ENCODE results near the gene CAB39. TPM values are rescaled to one million over a fixed set of nuclear protein-coding genes. Genes with fewer than 3 reads are reported as not detected.

The CAB39 gene
- polyA plus RNA-seq, 1 donor (not counting 4 experiments of a cell fraction or from before 2014, with no cell fraction given), result 120 TPM

GRCh38 chr2:230862292-230862691 lies 149.7 kb downstream of the CAB39 start:
- no peak overlapping the region for H3K9ac ChIP-seq (ENCODE audit: control insufficient read depth, extremely low read depth, insufficient read depth, low read length)
- no peaks in the 10 kb centered on the region for H4K20me1 ChIP-seq (ENCODE audit: control insufficient read depth, extremely low read depth, insufficient read depth, low read length)
- H2AFZ ChIP-seq (ENCODE audit: control insufficient read depth, low read length), result no peak overlapping the region
- dilution Hi-C loops (cut with MboI; ENCODE audit: extremely low pct_ligation_motif_present, low sequenced_read_pairs), result no loop called here
- H3K79me2 ChIP-seq (ENCODE audit: control insufficient read depth, insufficient read depth, low read length), result no peaks in the 10 kb centered on the region
- no peaks in the 10 kb centered on the region for H3K36me3 ChIP-seq (ENCODE audit: control insufficient read depth in 2 of 2, extremely low read depth in 1 of 2, insufficient read depth in 2 of 2, low read length in 2 of 2)
- H3K9me3 ChIP-seq (ENCODE audit: control insufficient read depth, low read depth, low read length), result no peaks in the 10 kb centered on the region
- H3K9me1 ChIP-seq (ENCODE audit: control insufficient read depth, extremely low read depth, insufficient read depth, low read length), result no peaks in the 10 kb centered on the region
- no peak overlapping the region for H3K27ac ChIP-seq (ENCODE audit: control insufficient read depth, insufficient read depth, low read length)
- peaks cover 7% of the 10 kb centered on the region for H3K4me1 ChIP-seq (ENCODE audit: control insufficient read depth, extremely low read depth, insufficient read depth, low read length)
- FAIRE-seq (no peak), DNase-seq (ENCODE audit: low read depth, low spot score) (no peak)
- H3K4me3 ChIP-seq (ENCODE audit: control insufficient read depth in 2 of 3, extremely low read depth in 1 of 3, insufficient read depth in 2 of 3, low read depth in 1 of 3, low read length in 3 of 3), result no peak overlapping the region
- no peak for TF ChIP-seq EZH2 (IDR thresholded peaks at IDR 0.05; ENCODE audit: low read length)
- TF ChIP-seq, protein P1, sequence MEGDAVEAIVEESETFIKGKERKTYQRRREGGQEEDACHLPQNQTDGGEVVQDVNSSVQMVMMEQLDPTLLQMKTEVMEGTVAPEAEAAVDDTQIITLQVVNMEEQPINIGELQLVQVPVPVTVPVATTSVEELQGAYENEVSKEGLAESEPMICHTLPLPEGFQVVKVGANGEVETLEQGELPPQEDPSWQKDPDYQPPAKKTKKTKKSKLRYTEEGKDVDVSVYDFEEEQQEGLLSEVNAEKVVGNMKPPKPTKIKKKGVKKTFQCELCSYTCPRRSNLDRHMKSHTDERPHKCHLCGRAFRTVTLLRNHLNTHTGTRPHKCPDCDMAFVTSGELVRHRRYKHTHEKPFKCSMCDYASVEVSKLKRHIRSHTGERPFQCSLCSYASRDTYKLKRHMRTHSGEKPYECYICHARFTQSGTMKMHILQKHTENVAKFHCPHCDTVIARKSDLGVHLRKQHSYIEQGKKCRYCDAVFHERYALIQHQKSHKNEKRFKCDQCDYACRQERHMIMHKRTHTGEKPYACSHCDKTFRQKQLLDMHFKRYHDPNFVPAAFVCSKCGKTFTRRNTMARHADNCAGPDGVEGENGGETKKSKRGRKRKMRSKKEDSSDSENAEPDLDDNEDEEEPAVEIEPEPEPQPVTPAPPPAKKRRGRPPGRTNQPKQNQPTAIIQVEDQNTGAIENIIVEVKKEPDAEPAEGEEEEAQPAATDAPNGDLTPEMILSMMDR (optimal IDR thresholded peaks at IDR 0.05 in 1 of 3, IDR thresholded peaks at IDR 0.05 in 1 of 3, conservative IDR thresholded peaks at IDR 0.05 in 1 of 3; ENCODE audit: extremely low read depth in 1 of 3, insufficient read depth in 2 of 3, low read length in 3 of 3), result no peak
- peaks cover 25% of the 10 kb centered on the region for H3K27me3 ChIP-seq (ENCODE audit: control insufficient read depth, extremely low read depth, insufficient read depth, low read length)
- H3K4me2 ChIP-seq (ENCODE audit: control insufficient read depth, extremely low read depth, insufficient read depth, low read depth, low read length), result no peak overlapping the region

DNA sequence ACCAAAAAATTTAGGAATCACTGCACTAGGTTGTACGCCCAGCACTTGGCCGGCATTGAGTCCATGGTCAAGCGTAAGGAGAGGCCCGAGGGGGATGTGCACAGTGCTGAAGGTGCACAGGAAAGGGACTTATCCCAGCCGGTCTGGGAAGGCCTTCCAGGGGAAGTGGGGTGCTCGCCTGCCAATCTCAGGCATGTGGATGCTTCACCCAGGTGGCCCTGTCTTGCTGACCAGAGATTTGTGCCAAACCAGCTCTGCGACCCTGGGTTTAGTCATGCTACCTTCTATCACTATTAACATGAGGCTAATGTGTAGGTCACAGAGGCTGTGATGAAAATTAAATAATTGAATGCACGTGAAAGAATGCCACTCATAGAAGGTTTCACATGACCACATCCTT lies 150.4 kb downstream of the CAB39 start:
- H3K9ac ChIP-seq (ENCODE audit: control insufficient read depth, extremely low read depth, insufficient read depth, low read length), result no peak overlapping the region
- no peak overlapping the region for H3K4me2 ChIP-seq (ENCODE audit: control insufficient read depth, extremely low read depth, insufficient read depth, low read depth, low read length)
- dilution Hi-C loops (cut with MboI; ENCODE audit: extremely low pct_ligation_motif_present, low sequenced_read_pairs), result no loop called here
- peaks cover 25% of the 10 kb centered on the region for H3K27me3 ChIP-seq (ENCODE audit: control insufficient read depth, extremely low read depth, insufficient read depth, low read length)
- H3K79me2 ChIP-seq (ENCODE audit: control insufficient read depth, insufficient read depth, low read length), result no peaks in the 10 kb centered on the region
- no peak overlapping the region for H3K4me3 ChIP-seq (ENCODE audit: control insufficient read depth in 2 of 3, extremely low read depth in 1 of 3, insufficient read depth in 2 of 3, low read depth in 1 of 3, low read length in 3 of 3)
- H3K9me1 ChIP-seq (ENCODE audit: control insufficient read depth, extremely low read depth, insufficient read depth, low read length), result no peaks in the 10 kb centered on the region
- H3K9me3 ChIP-seq (ENCODE audit: control insufficient read depth, low read depth, low read length), result no peaks in the 10 kb centered on the region
- H4K20me1 ChIP-seq (ENCODE audit: control insufficient read depth, extremely low read depth, insufficient read depth, low read length), result no peaks in the 10 kb centered on the region
- no peak for TF ChIP-seq EZH2 (IDR thresholded peaks at IDR 0.05; ENCODE audit: low read length)
- TF ChIP-seq, protein P1 (optimal IDR thresholded peaks at IDR 0.05 in 1 of 3, IDR thresholded peaks at IDR 0.05 in 1 of 3, conservative IDR thresholded peaks at IDR 0.05 in 1 of 3; ENCODE audit: extremely low read depth in 1 of 3, insufficient read depth in 2 of 3, low read length in 3 of 3), result no peak
- H3K27ac ChIP-seq (ENCODE audit: control insufficient read depth, insufficient read depth, low read length), result no peak overlapping the region
- FAIRE-seq, result no peak
- H3K36me3 ChIP-seq (ENCODE audit: control insufficient read depth in 2 of 2, extremely low read depth in 1 of 2, insufficient read depth in 2 of 2, low read length in 2 of 2), result no peaks in the 10 kb centered on the region
- peaks cover 7% of the 10 kb centered on the region for H3K4me1 ChIP-seq (ENCODE audit: control insufficient read depth, extremely low read depth, insufficient read depth, low read length)
- DNase-seq (ENCODE audit: low read depth, low spot score), result no peak
- no peak overlapping the region for H2AFZ ChIP-seq (ENCODE audit: control insufficient read depth, low read length)

Measured in keratinocyte (primary cell).